Osteocyte (in vitro differentiated cells): ENCODE data around the gene ABCC8. TPM values are rescaled to one million over a fixed set of nuclear protein-coding genes. Genes with fewer than 3 reads are reported as not detected.

Experiments used
- DNase-seq: peaks from one replicate; pipeline ENCODE4 v3.0.0; 2021; ENCODE audit warnings: mixed read lengths; ENCODE audit not compliant: unreplicated experiment; ENCODE audit errors: extremely low spot score
- H3K27ac Mint-ChIP-seq: one replicate; pipeline ENCODE4 v1.8.0; 2021; ENCODE audit warnings: mild to moderate bottlenecking, mixed read lengths; ENCODE audit not compliant: unreplicated experiment
- H3K27me3 Mint-ChIP-seq: one replicate; pipeline ENCODE4 v1.8.0; 2021; ENCODE audit warnings: mixed read lengths; ENCODE audit not compliant: unreplicated experiment
- H3K36me3 Mint-ChIP-seq: one replicate; pipeline ENCODE4 v1.8.0; 2021; ENCODE audit warnings: mixed read lengths; ENCODE audit not compliant: unreplicated experiment
- H3K4me1 Mint-ChIP-seq: one replicate; pipeline ENCODE4 v1.8.0; 2021; ENCODE audit warnings: mixed read lengths; ENCODE audit not compliant: unreplicated experiment
- H3K4me3 Mint-ChIP-seq: one replicate; pipeline ENCODE4 v1.8.0; 2021; ENCODE audit warnings: mild to moderate bottlenecking, moderate library complexity, mixed read lengths; ENCODE audit not compliant: unreplicated experiment
- H3K9me3 Mint-ChIP-seq: one replicate; pipeline ENCODE4 v1.8.0; 2021; ENCODE audit warnings: mixed read lengths; ENCODE audit not compliant: unreplicated experiment
- total RNA-seq: library from RNA; stranded (reverse); gene quantifications from 2 replicates; pipeline ENCODE4 v1.2.1, GENCODE V29; 2021
- TF ChIP-seq, protein P1 (sequence below): fragments of 200-600 bp; sonication (generic); IDR thresholded peaks from 2 replicates; pipeline ENCODE4 v1.5.0; 2021; ENCODE audit warnings: antibody characterized with exemption, mild to moderate bottlenecking, moderate library complexity

ABCC8 gene
- total RNA-seq, 1 donor from 2014 or later, result not detected

DNA sequence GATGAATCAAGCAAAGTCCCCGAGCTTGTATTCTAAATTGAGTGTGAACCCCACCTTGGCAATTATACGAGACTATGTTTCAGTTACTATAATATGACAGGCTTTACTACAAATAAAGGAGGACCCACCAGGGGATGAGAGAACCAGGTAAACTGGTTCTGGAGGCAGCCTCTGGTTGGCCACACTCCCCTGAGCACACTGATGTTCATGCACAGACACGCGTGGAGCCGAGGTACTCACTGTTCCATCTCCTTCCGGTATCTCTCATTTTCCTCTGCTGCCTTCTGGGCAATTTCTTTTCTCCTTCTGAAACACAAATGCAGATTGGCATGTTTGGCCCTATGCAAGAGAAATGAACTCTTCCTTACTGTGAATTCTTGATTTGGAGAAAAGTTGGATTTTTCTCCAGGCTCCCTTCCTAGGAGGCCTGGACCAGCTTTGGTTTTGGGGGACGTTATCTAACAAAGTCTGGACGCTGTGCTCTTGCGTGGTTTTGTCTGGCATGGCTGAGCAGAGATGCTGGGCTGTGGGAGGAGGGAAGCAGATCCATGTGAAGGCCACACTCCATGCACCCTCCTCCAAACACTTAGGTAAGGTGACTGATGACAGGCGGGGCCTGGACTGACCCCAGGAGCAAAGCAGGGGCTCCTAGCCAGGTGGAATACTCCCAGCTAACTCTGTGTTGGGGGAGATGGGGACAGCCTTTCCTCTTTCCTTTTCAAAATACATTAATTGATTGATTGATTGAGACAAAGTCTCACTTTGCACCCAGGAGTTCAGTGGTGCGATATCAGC lies 44.7 kb upstream of the ABCC8 start:
- H3K9me3 Mint-ChIP-seq, result no peaks in the 10 kb centered on the region
- no peaks in the 10 kb centered on the region for H3K36me3 Mint-ChIP-seq
- TF ChIP-seq, protein P1, sequence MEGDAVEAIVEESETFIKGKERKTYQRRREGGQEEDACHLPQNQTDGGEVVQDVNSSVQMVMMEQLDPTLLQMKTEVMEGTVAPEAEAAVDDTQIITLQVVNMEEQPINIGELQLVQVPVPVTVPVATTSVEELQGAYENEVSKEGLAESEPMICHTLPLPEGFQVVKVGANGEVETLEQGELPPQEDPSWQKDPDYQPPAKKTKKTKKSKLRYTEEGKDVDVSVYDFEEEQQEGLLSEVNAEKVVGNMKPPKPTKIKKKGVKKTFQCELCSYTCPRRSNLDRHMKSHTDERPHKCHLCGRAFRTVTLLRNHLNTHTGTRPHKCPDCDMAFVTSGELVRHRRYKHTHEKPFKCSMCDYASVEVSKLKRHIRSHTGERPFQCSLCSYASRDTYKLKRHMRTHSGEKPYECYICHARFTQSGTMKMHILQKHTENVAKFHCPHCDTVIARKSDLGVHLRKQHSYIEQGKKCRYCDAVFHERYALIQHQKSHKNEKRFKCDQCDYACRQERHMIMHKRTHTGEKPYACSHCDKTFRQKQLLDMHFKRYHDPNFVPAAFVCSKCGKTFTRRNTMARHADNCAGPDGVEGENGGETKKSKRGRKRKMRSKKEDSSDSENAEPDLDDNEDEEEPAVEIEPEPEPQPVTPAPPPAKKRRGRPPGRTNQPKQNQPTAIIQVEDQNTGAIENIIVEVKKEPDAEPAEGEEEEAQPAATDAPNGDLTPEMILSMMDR, result no peak
- H3K4me1 Mint-ChIP-seq, result no peaks in the 10 kb centered on the region
- H3K27ac Mint-ChIP-seq, result no peak overlapping the region
- H3K27me3 Mint-ChIP-seq, result peaks cover 17% of the 10 kb centered on the region
- DNase-seq, result no peak
- no peak overlapping the region for H3K4me3 Mint-ChIP-seq

DNA sequence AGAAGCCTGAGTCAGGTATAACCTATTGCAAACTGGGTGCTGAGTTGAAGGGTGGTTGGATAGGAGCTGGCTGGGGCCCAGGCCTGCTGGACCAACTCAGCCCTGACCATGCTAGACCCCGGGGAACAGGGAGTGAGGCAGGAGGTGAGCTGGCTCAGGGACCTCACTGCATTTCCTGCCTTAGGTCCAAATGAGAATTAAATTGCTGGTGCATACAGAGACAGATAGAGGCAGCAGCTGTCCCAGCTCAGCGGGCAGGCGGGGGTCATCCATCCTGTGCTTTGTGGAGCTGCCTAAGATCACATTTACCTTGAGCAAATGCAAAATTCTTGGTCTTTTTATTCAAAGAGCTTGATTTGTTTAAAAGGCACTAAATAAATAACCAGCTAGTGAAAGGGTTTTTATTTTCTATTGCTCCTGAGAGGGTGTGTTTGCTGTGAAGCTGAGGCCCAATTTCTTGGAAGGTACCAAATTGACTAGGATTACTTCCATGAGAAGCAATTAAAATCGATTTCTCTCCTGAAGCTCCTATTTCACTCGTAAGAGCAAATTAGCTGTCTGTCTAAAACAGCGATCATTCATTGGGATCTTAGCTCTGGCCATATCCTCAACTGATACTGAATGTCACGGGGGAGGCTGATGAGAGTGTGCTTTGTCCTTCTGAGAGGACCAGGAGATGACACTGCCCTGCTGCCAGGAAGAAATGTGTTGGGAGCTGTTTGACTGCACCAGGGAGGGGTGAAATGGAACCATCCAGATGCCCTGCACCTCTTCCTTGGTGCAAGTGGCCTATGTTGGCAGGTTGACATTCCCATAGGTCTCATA lies 42.6 kb upstream of the ABCC8 start:
- Mint-ChIP-seq H3K4me1 (no peaks in the 10 kb centered on the region), H3K36me3 (no peaks in the 10 kb centered on the region), H3K27me3 (peaks cover 27% of the 10 kb centered on the region), H3K4me3 (no peak overlapping the region), H3K9me3 (no peaks in the 10 kb centered on the region), H3K27ac (no peak overlapping the region)
- TF ChIP-seq, protein P1, result no peak
- no peak for DNase-seq

DNA sequence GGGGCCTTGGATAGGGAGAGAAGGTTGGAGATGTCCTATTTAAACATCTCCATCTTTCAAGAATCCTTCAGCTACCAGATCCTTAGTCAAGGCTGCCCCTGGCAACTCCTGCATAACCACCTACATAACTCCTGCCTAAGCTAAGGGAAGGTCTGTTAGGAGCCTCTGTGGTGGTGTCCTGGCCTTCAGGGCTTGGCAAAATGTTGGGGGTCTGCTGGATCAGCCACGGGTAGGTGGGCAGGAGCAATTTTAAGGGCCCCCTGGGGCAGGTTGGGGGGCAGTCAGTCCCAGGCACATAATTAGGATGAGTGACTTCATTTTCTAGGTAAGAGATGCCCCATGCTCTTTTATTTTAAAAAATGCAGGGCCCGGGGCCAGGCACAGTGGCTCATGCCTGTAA lies 41.7 kb upstream of the ABCC8 start:
- Mint-ChIP-seq H3K36me3 (no peaks in the 10 kb centered on the region), H3K27me3 (peaks cover 28% of the 10 kb centered on the region), H3K4me3 (no peak overlapping the region), H3K4me1 (no peaks in the 10 kb centered on the region), H3K9me3 (no peaks in the 10 kb centered on the region), H3K27ac (no peak overlapping the region)
- TF ChIP-seq, protein P1, result no peak
- no peak for DNase-seq

DNA sequence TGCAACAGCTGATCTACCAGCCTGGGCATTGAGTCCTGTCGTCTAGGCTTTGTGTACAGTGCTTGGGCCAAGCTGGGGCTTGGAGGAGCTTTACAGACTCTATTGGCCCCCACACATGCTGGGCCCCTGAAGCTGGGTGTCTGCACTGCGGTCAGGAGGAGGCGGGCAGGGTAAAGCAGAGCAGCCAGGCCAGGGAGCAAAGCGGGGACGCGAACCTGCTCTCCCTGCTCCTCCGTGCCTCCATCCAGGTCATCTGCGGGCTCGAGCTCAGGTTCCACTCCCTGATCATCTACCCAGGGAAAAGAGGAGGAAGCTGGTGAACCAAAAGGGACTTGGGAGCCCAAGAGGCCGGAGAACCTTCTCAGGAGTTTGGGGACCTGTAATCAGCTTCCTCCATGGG lies 40.5 kb upstream of the ABCC8 start:
- H3K9me3 Mint-ChIP-seq, result no peaks in the 10 kb centered on the region
- H3K4me3 Mint-ChIP-seq, result no peak overlapping the region
- H3K27me3 Mint-ChIP-seq, result peaks cover 31% of the 10 kb centered on the region
- DNase-seq, result no peak
- H3K4me1 Mint-ChIP-seq, result no peaks in the 10 kb centered on the region
- no peak overlapping the region for H3K27ac Mint-ChIP-seq
- H3K36me3 Mint-ChIP-seq, result no peaks in the 10 kb centered on the region
- TF ChIP-seq, protein P1, result no peak

DNA sequence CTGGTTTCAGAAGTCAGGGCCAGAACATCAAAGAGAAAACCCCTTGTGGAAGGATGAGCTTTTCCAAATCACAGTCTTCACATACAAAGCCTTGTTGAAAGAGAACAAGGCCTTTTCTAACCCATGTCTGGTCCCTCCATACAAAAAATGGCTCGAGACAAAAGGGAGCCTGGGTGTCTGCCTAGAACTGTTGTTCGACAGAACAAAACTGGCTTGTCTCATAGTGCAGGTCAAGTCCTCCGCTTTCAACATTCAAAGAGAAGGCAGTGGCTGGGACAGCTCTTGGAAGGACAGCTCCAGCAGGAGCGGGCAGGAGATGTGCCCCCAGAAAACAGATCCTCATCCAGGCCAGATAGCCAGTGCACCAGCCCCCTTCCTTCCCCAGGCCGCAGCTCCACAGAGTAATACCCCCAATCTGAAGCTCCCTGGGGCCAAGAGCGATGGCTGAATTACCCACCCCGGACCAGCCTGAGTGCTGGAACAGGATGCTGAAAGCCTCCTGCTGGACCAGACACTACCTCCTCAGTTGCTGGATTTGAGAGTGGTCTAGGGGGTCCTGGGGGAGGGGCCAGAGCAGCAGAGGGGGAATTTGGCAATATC lies 40.0 kb upstream of the ABCC8 start:
- TF ChIP-seq, protein P1, result no peak
- no peak for DNase-seq
- Mint-ChIP-seq H3K27me3 (peaks cover 35% of the 10 kb centered on the region), H3K36me3 (no peaks in the 10 kb centered on the region), H3K4me3 (no peak overlapping the region), H3K27ac (no peak overlapping the region), H3K4me1 (no peaks in the 10 kb centered on the region), H3K9me3 (no peaks in the 10 kb centered on the region)
